ENCODE data around the gene TCF4.

Gene TCF4

DNA sequence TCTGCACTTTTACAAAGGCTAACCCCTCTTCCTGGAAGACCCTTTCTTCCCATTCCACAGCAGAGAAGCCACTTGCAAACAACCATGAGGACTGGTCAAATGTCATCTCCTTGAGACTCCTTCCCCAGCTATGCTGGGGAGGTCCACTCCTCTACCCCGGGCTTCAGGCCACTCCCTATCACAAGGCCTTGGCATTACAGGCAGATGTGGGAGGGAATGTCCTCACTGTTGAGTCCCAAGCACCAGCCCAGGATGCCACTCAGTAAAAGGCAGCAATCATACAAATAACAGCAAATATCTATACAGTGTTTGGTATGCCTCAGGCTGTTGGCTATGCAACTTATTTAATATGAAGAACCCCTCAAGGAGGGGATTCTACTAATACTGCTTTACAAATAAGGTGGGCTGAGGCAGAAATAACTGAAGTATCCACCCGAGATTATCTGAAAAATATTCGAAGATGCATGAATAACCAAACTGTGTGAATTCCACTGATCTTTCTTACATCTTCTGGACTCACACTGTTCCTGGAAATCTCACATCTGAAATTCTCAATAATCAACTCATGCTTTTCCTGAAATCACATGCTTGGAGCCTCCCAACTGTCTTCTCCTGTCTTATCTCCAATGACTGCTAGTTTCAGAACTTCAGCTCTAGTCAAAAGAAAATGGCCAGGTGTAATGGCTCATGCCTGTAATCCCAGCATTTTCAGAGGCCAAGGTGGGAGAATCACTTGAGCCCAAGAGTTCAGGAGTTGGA lies 226.3 kb downstream of the TCF4 start:
- ChIA-PET CTCF (no interaction called here), POLR2A (no interaction called here)
- no peak for DNase-seq (ENCODE audit: extremely low spot score)
- TF ChIP-seq FOXK2 (IDR thresholded peaks at IDR 0.05) (no peak), ARNT (IDR thresholded peaks at IDR 0.05) (no peak), FOXA1 (IDR thresholded peaks at IDR 0.05) (no peak), BHLHE40 (IDR thresholded peaks at IDR 0.05; ENCODE audit: borderline replicate concordance) (no peak), LEF1 (IDR thresholded peaks at IDR 0.05; ENCODE audit: borderline replicate concordance) (no peak), NFRKB (IDR thresholded peaks at IDR 0.05) (no peak), FOXM1 (IDR thresholded peaks at IDR 0.05; ENCODE audit: borderline replicate concordance) (no peak), L3MBTL2 (conservative IDR thresholded peaks at IDR 0.05) (no peak), TARDBP (IDR thresholded peaks at IDR 0.05) (no peak), SP1 (IDR thresholded peaks at IDR 0.05) (no peak), SUZ12 (IDR thresholded peaks at IDR 0.05) (no peak), HDGF (IDR thresholded peaks at IDR 0.05; ENCODE audit: borderline replicate concordance) (no peak), ELF4 (IDR thresholded peaks at IDR 0.05) (no peak), CTBP1 (IDR thresholded peaks at IDR 0.05; ENCODE audit: borderline replicate concordance) (no peak)
- TF ChIP-seq, protein P1, sequence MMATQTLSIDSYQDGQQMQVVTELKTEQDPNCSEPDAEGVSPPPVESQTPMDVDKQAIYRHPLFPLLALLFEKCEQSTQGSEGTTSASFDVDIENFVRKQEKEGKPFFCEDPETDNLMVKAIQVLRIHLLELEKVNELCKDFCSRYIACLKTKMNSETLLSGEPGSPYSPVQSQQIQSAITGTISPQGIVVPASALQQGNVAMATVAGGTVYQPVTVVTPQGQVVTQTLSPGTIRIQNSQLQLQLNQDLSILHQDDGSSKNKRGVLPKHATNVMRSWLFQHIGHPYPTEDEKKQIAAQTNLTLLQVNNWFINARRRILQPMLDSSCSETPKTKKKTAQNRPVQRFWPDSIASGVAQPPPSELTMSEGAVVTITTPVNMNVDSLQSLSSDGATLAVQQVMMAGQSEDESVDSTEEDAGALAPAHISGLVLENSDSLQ (IDR thresholded peaks at IDR 0.05) = no peak

DNA sequence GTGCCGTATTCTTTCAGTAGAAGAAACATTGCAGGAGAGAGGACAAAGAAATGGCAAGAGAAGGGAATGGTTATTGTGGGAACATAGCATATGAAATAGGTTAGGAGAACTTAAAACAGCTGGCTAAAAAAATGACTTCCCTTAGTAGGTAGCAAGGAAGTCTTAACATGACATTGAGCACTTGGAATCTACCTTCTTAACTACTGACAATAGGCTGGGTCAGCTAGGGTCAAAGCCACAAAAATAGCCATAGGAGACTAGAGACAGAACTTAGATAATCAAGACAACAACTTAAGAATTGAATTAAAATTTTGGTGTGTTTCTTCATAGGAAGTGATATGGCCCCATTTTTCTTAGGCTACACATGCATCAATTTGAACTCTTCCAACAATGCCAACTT lies 227.9 kb downstream of the TCF4 start:
- TF ChIP-seq FOXM1 (IDR thresholded peaks at IDR 0.05; ENCODE audit: borderline replicate concordance) (no peak), LEF1 (IDR thresholded peaks at IDR 0.05; ENCODE audit: borderline replicate concordance) (no peak), ARNT (IDR thresholded peaks at IDR 0.05) (no peak), CTBP1 (IDR thresholded peaks at IDR 0.05; ENCODE audit: borderline replicate concordance) (no peak)
- DNase-seq (ENCODE audit: extremely low spot score) = no peak
- ChIA-PET POLR2A (no interaction called here), CTCF (no interaction called here)

DNA sequence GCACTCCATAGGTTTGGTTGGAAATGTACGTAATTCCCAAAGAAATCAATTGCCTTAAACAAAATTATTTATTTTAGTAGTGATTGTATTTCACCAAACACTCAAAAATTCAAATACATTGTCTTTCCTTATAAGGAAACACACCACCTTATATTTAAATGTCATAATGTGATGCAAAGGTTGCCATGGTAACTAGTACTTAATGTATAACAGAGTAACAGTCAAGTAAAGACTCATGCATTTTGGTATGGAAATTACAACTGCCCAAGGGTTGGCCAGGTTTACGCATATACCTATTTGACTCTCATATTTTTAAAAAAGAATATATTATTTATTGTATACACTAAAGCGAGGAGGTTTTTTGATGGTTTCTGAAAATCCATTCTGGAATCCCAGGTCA lies 231.2 kb downstream of the TCF4 start:
- no peak for DNase-seq (ENCODE audit: extremely low spot score)
- ChIA-PET POLR2A (no interaction called here), CTCF (no interaction called here)
- TF ChIP-seq, protein P1 (IDR thresholded peaks at IDR 0.05) = no peak
- TF ChIP-seq L3MBTL2 (conservative IDR thresholded peaks at IDR 0.05) (no peak), ARNT (IDR thresholded peaks at IDR 0.05) (no peak), ZNF384 (IDR thresholded peaks at IDR 0.05) (no peak), BHLHE40 (IDR thresholded peaks at IDR 0.05; ENCODE audit: borderline replicate concordance) (no peak), TARDBP (IDR thresholded peaks at IDR 0.05) (no peak), SP1 (IDR thresholded peaks at IDR 0.05) (no peak), NFRKB (IDR thresholded peaks at IDR 0.05) (no peak), FOXM1 (IDR thresholded peaks at IDR 0.05; ENCODE audit: borderline replicate concordance) (no peak), FOXA1 (IDR thresholded peaks at IDR 0.05) (no peak), ELF4 (IDR thresholded peaks at IDR 0.05) (no peak), HDGF (IDR thresholded peaks at IDR 0.05; ENCODE audit: borderline replicate concordance) (no peak), SUZ12 (IDR thresholded peaks at IDR 0.05) (no peak), FOXK2 (IDR thresholded peaks at IDR 0.05) (no peak), CTBP1 (IDR thresholded peaks at IDR 0.05; ENCODE audit: borderline replicate concordance) (no peak), LEF1 (IDR thresholded peaks at IDR 0.05; ENCODE audit: borderline replicate concordance) (no peak)

DNA sequence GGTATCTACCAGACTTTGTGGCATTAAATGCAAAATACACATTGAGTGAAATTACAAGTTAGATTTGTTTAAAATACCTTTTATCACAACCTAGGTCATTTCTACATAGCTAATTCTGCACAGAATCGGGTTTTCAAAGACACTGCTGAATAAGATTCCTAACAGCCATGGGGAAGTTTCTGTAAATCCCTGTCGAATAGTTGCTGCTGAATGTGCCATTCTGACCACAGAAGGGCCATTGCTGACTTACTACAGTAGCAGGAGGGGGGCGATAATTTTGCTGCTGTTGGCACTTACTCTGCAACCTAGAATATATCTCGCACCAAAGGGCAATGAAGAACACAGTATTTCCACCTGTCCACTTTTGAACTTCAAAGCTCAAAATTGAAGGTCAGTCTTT lies 232.8 kb downstream of the TCF4 start:
- CTCF ChIA-PET = no interaction called here

DNA sequence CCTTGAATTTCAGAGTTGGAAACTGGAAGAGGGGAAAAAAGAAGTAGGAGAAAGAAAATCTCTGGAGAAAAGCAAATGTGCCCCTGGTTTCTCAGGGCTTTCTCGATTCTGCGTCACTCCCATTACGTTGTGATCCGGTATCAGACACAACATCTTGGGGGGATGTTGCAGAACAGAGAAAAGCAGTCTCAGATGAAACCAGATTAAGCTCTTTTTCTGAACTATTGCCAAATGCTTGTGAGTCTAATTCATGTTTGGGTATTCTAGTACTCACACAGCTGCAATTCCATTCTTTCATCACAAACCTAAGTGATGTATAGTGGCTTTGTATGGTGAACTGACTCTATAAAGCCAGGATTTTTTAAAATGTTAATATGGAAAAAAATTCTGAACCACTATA lies 233.2 kb downstream of the TCF4 start:
- TF ChIP-seq ELF4 (IDR thresholded peaks at IDR 0.05) = no peak
- TF ChIP-seq, protein P1 (IDR thresholded peaks at IDR 0.05) = no peak
- no peak for TF ChIP-seq NFRKB (IDR thresholded peaks at IDR 0.05)
- TF ChIP-seq SUZ12 (IDR thresholded peaks at IDR 0.05) = no peak
- TF ChIP-seq SP1 (IDR thresholded peaks at IDR 0.05) = no peak
- no peak for TF ChIP-seq FOXA1 (IDR thresholded peaks at IDR 0.05)
- no peak for TF ChIP-seq LEF1 (IDR thresholded peaks at IDR 0.05; ENCODE audit: borderline replicate concordance)
- TF ChIP-seq ZNF384 (IDR thresholded peaks at IDR 0.05) = no peak
- TF ChIP-seq FOXK2 (IDR thresholded peaks at IDR 0.05) = no peak
- no peak for TF ChIP-seq HDGF (IDR thresholded peaks at IDR 0.05; ENCODE audit: borderline replicate concordance)
- TF ChIP-seq ARNT (IDR thresholded peaks at IDR 0.05) = no peak
- no peak for TF ChIP-seq BHLHE40 (IDR thresholded peaks at IDR 0.05; ENCODE audit: borderline replicate concordance)
- no peak for TF ChIP-seq L3MBTL2 (conservative IDR thresholded peaks at IDR 0.05)
- no peak for TF ChIP-seq CTBP1 (IDR thresholded peaks at IDR 0.05; ENCODE audit: borderline replicate concordance)
- TF ChIP-seq FOXM1 (IDR thresholded peaks at IDR 0.05; ENCODE audit: borderline replicate concordance) = no peak
- no peak for TF ChIP-seq TARDBP (IDR thresholded peaks at IDR 0.05)
- ChIA-PET POLR2A (no interaction called here), CTCF (no interaction called here)
- no peak for DNase-seq (ENCODE audit: extremely low spot score)

More for the DNA sequence above, 232.8 kb downstream of the TCF4 start:
- no peak for TF ChIP-seq ZNF384 (IDR thresholded peaks at IDR 0.05)
- TF ChIP-seq LEF1 (IDR thresholded peaks at IDR 0.05; ENCODE audit: borderline replicate concordance) = no peak
- no peak for DNase-seq (ENCODE audit: extremely low spot score)
- POLR2A ChIA-PET = no interaction called here

DNA sequence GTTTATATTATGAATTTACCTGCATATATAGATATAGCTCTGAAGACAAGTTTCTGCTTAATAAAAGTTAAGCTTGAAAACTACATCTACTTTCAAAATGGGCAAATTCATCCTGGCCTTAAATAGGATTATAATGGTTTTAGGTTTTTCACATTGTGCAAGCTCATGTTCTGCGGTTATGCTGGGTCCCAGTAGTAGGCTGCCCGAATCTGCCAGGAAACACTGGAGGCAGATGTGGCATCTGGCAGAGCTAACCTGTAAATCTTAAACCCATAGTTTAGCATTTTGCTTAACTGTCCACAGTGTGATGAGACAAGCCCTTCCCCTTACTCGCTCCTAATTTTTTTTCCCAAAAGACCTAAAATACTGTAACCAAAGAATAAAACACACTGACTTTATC lies 234.2 kb downstream of the TCF4 start:
- TF ChIP-seq FOXK2 (IDR thresholded peaks at IDR 0.05) = no peak
- no peak for TF ChIP-seq ELF4 (IDR thresholded peaks at IDR 0.05)
- no peak for TF ChIP-seq FOXA1 (IDR thresholded peaks at IDR 0.05)
- TF ChIP-seq SUZ12 (IDR thresholded peaks at IDR 0.05) = no peak
- no peak for DNase-seq (ENCODE audit: extremely low spot score)
- CTCF ChIA-PET = interaction anchor here (0.5 kb wide), 1 partner anchor 1025 kb away, joined by 4 read pairs; no protein-coding TSS in a partner anchor
- POLR2A ChIA-PET = no interaction called here

Measured in HEK293T (cell line).